ENCODE measurements around the gene BICC1.

GRCh38 chr10:58771863-58772262 lies 259.2 kb downstream of the BICC1 start:
- no peak for TF ChIP-seq EZH2 (IDR thresholded peaks at IDR 0.05; ENCODE audit: borderline replicate concordance)
- no peak for TF ChIP-seq CTCF (IDR thresholded peaks at IDR 0.05; ENCODE audit: poor library complexity)
